ENCODE data around the gene FZD1. TPM values are rescaled to one million over a fixed set of nuclear protein-coding genes. Genes with fewer than 3 reads are reported as not detected.
"Not testable (repeated sequence)": the region's sequence is repeated elsewhere in the genome, so short reads cannot be mapped to it uniquely, and the experiment has no call there.

FZD1 gene
- total RNA-seq, 4 donors from 2014 or later: 66.4 to 127 (median 114) TPM

GRCh38 chr7:91297939-91298338, 33.7 kb downstream of the FZD1 start:
- peaks cover under 1 to 8% of the 10 kb centered on the region in 2 donors for H3K4me1 ChIP-seq
- 92 to 93% methylated on average over 1 of the region's 1 CpG for WGBS, 2 donors
- H3K4me3 ChIP-seq (replicated peaks in 1 of 3): no peak overlapping the region
- no peak for DNase-seq
- intact Hi-C loops (cut with DNase I): no loop called here
- H3K36me3 ChIP-seq: no peaks in the 10 kb centered on the region
- H3K9me3 ChIP-seq: no peaks in the 10 kb centered on the region
- H3K27me3 ChIP-seq: no peaks in the 10 kb centered on the region
- no peak overlapping the region for H3K27ac ChIP-seq
- TF ChIP-seq CTCF (IDR thresholded peaks at IDR 0.05) (no peak), POLR2A (IDR thresholded peaks at IDR 0.05) (no peak)

GRCh38 chr7:91299952-91300775, 35.9 kb downstream of the FZD1 start:
- intact Hi-C loops (cut with DNase I): no loop called here
- no peak overlapping the region for H3K4me3 ChIP-seq (replicated peaks in 1 of 3)
- no peaks in the 10 kb centered on the region for H3K36me3 ChIP-seq
- H3K27ac ChIP-seq: no peak overlapping the region
- 91 to 92% methylated on average over 6 of the region's 6 CpGs for WGBS, 2 donors
- no peak for TF ChIP-seq POLR2A (IDR thresholded peaks at IDR 0.05)
- no peak for TF ChIP-seq CTCF (IDR thresholded peaks at IDR 0.05)
- DNase-seq: no peak
- H3K4me1 ChIP-seq: peaks cover 6 to 18% of the 10 kb centered on the region in 2 donors
- no peaks in the 10 kb centered on the region for H3K27me3 ChIP-seq
- H3K9me3 ChIP-seq: no peaks in the 10 kb centered on the region

- Histone ChIP-seq H3K4me3 (replicated peaks in 1 of 3) (no peak overlapping the region), H3K4me1 (peaks cover 6 to 18% of the 10 kb centered on the region in 2 donors), H3K9me3 (no peaks in the 10 kb centered on the region), H3K27ac (peak overlapping the region in 2 of 3 donors; percentile 5 to 43), H3K27me3 (no peaks in the 10 kb centered on the region), H3K36me3 (no peaks in the 10 kb centered on the region)
- 16 to 18% methylated on average over 2 of the region's 2 CpGs for WGBS, 2 donors
- DNase-seq: peak; percentile 54 to 55
- intact Hi-C loops (cut with DNase I): no loop called here
- TF ChIP-seq CTCF (IDR thresholded peaks at IDR 0.05) (peak in 2 of 6 experiments; percentile 13 to 15), POLR2A (IDR thresholded peaks at IDR 0.05) (no peak)
Measured at GRCh38 chr7:91302794-91303193, 38.6 kb downstream of the FZD1 start.

- 95 to 96% methylated on average over 2 of the region's 2 CpGs for WGBS, 2 donors
- Histone ChIP-seq H3K4me1 (peaks cover 9 to 18% of the 10 kb centered on the region in 2 donors), H3K4me3 (replicated peaks in 1 of 3) (no peak overlapping the region), H3K27ac (no peak overlapping the region), H3K27me3 (no peaks in the 10 kb centered on the region), H3K36me3 (no peaks in the 10 kb centered on the region), H3K9me3 (no peaks in the 10 kb centered on the region)
- DNase-seq: no peak
- no peak for TF ChIP-seq POLR2A (IDR thresholded peaks at IDR 0.05)
- no peak for TF ChIP-seq CTCF (IDR thresholded peaks at IDR 0.05)
- intact Hi-C loops (cut with DNase I): no loop called here
Measured at GRCh38 chr7:91306266-91306665, 42.0 kb downstream of the FZD1 start.

- no peaks in the 10 kb centered on the region for H3K36me3 ChIP-seq
- WGBS, 2 donors: 95 to 98% methylated on average over 3 of the region's 3 CpGs
- intact Hi-C loops (cut with DNase I): no loop called here
- H3K27ac ChIP-seq: no peak overlapping the region
- TF ChIP-seq CTCF (IDR thresholded peaks at IDR 0.05): no peak
- no peak for TF ChIP-seq POLR2A (IDR thresholded peaks at IDR 0.05)
- no peak for DNase-seq
- H3K9me3 ChIP-seq: no peaks in the 10 kb centered on the region
- H3K27me3 ChIP-seq: no peaks in the 10 kb centered on the region
- H3K4me1 ChIP-seq: peaks cover 16 to 21% of the 10 kb centered on the region in 2 donors
- no peak overlapping the region for H3K4me3 ChIP-seq (replicated peaks in 1 of 3)
Measured at GRCh38 chr7:91307467-91307866, 43.2 kb downstream of the FZD1 start.

- DNase-seq; H3K27ac ChIP-seq; H3K36me3 ChIP-seq; H3K27me3 ChIP-seq; H3K4me3 ChIP-seq (replicated peaks in 1 of 3); intact Hi-C loops (cut with DNase I); H3K9me3 ChIP-seq: not testable (repeated sequence)
- H3K4me1 ChIP-seq: peaks cover 13 to 14% of the 10 kb centered on the region in 2 donors
- WGBS, 2 donors: 83 to 91% methylated on average over 3 of the region's 3 CpGs
Measured at GRCh38 chr7:91308191-91308590, 44.0 kb downstream of the FZD1 start.
